Measurements from ENCODE around the gene DSTYK.

DNA sequence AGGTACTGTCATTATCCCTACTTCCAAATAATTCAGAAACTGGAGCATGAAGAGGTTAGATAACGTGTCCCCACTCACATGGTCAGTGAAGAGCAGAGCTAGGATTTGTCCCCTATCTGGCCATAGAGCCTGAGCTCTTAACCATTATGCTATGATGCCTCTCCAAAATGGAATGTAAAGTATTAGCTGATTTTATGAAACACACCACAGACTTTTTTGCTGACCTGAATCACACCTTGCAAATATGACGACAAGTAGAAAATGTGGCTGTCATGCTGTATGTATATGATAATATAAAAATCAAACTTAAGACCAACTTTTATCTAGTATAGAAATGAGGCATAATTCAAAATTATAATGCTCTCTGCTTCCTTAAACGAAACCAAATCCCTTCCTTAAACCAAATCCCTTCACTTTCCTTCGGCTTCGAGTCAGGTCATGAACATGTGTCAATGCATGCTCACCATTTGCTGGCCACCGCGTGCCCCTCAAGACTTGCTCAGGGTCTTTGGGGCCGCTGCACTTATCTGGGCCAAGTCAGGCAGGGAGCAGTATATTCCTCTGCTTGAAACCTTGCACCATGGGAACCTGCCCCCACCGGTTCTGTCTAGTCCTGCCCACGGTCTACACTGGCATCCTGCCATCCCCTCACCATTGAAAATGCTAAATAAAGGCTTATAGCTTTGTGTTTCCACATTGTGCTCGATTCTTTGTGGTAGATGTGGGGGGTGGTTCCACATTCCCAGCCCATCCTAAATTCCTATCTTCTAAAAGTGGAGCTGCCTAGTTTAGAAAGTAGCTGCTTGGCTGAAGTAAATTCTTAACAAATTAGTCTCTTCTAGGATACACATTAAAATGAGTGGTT, 14.6 kb upstream of the DSTYK start:
- TF ChIP-seq, protein P1, sequence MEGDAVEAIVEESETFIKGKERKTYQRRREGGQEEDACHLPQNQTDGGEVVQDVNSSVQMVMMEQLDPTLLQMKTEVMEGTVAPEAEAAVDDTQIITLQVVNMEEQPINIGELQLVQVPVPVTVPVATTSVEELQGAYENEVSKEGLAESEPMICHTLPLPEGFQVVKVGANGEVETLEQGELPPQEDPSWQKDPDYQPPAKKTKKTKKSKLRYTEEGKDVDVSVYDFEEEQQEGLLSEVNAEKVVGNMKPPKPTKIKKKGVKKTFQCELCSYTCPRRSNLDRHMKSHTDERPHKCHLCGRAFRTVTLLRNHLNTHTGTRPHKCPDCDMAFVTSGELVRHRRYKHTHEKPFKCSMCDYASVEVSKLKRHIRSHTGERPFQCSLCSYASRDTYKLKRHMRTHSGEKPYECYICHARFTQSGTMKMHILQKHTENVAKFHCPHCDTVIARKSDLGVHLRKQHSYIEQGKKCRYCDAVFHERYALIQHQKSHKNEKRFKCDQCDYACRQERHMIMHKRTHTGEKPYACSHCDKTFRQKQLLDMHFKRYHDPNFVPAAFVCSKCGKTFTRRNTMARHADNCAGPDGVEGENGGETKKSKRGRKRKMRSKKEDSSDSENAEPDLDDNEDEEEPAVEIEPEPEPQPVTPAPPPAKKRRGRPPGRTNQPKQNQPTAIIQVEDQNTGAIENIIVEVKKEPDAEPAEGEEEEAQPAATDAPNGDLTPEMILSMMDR (IDR thresholded peaks at IDR 0.05; ENCODE audit: insufficient read depth, low read depth, low read length), result no peak
- no peak for TF ChIP-seq EZH2 (IDR thresholded peaks at IDR 0.05; ENCODE audit: insufficient read depth, low read length)

Measured in astrocyte (in vitro differentiated cells and primary cell).